Lower lobe of right lung (tissue), 2 donors: ENCODE data around the gene SLC6A5. TPM values are rescaled to one million over a fixed set of nuclear protein-coding genes. Genes with fewer than 3 reads are reported as not detected.

Source experiments
- ATAC-seq, 2 donors: fragments of 200-7000 bp; cut with Tn5 transposase; one replicate each; pipeline ENCODE4 v1.9.1; 2020 to 2022; ENCODE audit warnings: mild to moderate bottlenecking in 2 of 2, moderate library complexity in 2 of 2
- DNase-seq: peaks from one replicate; pipeline ENCODE4 v3.0.0-alpha.2; 2020
- H3K27ac ChIP-seq: fragments of 200-600 bp; one replicate; pipeline ENCODE4 v1.8.0; 2022
- H3K27me3 ChIP-seq: fragments of 200-600 bp; one replicate; pipeline ENCODE4 v1.8.0; 2022; ENCODE audit warnings: low read depth
- H3K36me3 ChIP-seq: fragments of 200-600 bp; one replicate; pipeline ENCODE4 v1.8.0; 2022; ENCODE audit warnings: mild to moderate bottlenecking
- H3K4me1 ChIP-seq: fragments of 200-600 bp; one replicate; pipeline ENCODE4 v1.8.0; 2022
- H3K4me3 ChIP-seq: fragments of 200-600 bp; one replicate; pipeline ENCODE4 v1.8.0; 2022; ENCODE audit warnings: mild to moderate bottlenecking
- H3K9me3 ChIP-seq: fragments of 200-600 bp; one replicate; pipeline ENCODE4 v1.8.0; 2022
- CTCF ChIP-seq: fragments of 200-600 bp; IDR thresholded peaks from one replicate; pipeline ENCODE4 v1.8.0; 2022; ENCODE audit warnings: antibody characterized with exemption, mild to moderate bottlenecking
- intact Hi-C: fragments of 100-400 bp; cut with DNase I; formaldehyde crosslinking; loops from one replicate; pipeline ENCODE4 v1.11.0; 2022
- total RNA-seq: library from RNA; stranded (reverse); fragmentation: NEBNext Ultra II Directional; extraction: Animal tissue kit (Norgen Biotek cat#: 25700); gene quantifications from one replicate; pipeline ENCODE4 v1.2.1, GENCODE V29; 2021
- donor health status: DM: no; HTN: yes; CAD: no; lungs with severe emphysema.

The SLC6A5 gene
- total RNA-seq, 1 donor from 2014 or later, result not detected

DNA sequence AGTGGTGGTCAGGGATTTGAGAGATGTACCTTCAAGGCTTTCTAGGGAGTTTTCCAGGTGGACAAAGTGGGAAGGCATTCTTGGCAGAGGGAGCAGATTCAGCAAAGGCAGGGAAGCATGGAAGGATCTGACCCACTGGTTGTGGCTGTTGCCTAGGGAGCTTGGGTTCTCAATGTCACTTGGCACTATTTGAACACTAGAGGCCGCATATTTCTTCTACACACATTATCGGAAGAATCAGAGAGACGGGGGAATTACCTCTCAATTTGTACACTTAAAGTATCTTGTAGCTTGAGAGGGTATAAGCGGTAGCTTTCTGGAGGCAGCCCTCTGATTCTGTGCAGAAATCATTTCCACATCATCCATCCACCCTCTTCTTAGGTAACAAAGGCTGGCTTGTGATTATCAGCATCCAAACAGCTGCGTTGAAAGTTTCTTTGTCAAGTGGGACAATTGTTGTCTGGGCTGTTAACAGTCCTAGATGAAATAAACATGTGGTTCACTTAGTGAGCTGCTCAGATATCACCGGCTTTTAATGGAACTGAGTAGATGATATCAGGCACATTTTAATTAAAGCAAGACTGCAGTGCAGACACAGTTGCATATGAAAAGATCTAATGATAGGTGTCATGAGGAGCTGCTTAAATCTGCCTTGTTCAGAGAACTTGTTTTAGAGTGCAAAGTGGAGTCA lies 72.6 kb downstream of the SLC6A5 start:
- Histone ChIP-seq H3K4me3 (no peak overlapping the region), H3K36me3 (no peaks in the 10 kb centered on the region), H3K27me3 (peaks cover 42% of the 10 kb centered on the region), H3K27ac (no peak overlapping the region), H3K9me3 (no peaks in the 10 kb centered on the region), H3K4me1 (peaks cover 4% of the 10 kb centered on the region)
- ATAC-seq (no peak), DNase-seq (no peak)
- intact Hi-C loops, result no loop called here
- TF ChIP-seq CTCF, result no peak

DNA sequence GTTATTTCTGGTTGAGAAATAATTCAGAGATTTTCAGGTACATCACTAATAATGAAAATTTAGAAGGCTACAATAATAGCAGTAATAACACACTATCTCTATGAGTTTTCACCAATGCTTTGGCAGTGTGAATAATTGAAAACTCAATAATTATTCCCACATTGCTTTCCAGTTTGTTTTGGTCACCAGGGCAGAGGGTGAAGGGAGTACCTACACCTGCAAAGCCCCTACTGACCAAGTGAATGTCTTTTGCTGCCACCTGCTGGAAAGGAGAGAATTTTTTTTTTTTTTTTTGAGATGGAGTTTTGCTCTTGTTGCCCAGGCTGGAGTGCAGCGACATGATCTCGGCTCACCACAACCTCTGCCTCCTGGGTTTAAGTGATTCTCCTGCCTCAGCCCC lies 73.2 kb downstream of the SLC6A5 start:
- Histone ChIP-seq H3K36me3 (no peaks in the 10 kb centered on the region), H3K27me3 (peaks cover 42% of the 10 kb centered on the region), H3K9me3 (no peaks in the 10 kb centered on the region), H3K4me3 (no peak overlapping the region), H3K27ac (no peak overlapping the region), H3K4me1 (peaks cover 4% of the 10 kb centered on the region)
- DNase-seq (no peak), ATAC-seq (no peak)
- intact Hi-C loops, result no loop called here
- TF ChIP-seq CTCF, result no peak

DNA sequence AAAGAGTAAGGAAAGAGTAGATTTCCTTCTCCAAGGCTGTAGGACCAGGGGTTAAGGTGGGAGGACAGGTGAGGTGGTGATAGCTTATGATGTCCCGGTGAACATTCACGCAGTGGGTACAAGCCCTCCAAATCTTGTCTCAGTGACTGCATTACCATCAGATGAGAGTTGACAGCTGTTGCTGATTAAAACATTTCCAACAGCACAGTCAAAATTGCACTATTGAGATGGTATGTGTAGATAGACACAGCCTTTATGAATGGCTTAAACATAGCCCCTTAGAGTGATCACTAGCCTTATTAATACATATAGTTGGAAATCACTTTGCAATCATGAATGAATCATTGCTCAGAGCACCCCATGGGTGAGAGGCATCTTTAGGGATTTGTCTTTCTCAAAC lies 77.2 kb downstream of the SLC6A5 start:
- TF ChIP-seq CTCF, result no peak
- Histone ChIP-seq H3K9me3 (no peaks in the 10 kb centered on the region), H3K4me1 (no peaks in the 10 kb centered on the region), H3K27ac (no peak overlapping the region), H3K36me3 (no peaks in the 10 kb centered on the region), H3K4me3 (no peak overlapping the region), H3K27me3 (peaks cover 8% of the 10 kb centered on the region)
- intact Hi-C loops, result no loop called here
- DNase-seq (no peak), ATAC-seq (no peak)

DNA sequence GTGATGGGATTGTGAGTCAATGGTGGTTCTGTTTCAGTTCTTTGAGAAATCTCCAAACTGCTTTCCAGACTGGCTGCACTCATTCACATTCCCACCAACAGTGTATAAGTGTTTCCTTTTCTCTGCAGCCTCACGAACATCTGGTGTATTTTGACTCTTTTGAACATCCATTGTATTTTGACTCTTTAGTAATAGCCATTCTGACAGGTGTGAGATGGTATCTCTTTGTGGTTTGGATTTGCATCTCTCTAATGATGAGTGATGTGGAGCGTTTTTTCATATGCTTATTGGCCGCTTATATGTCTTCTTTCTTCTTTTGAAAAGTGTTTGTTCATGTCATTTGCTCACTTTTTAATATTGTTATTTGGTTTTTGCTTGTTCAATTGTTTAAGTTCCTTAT lies 89.4 kb downstream of the SLC6A5 start:
- Histone ChIP-seq H3K4me1 (no peaks in the 10 kb centered on the region), H3K27ac (no peak overlapping the region), H3K4me3 (no peak overlapping the region), H3K27me3 (no peaks in the 10 kb centered on the region), H3K36me3 (no peaks in the 10 kb centered on the region), H3K9me3 (no peaks in the 10 kb centered on the region)
- no peak for TF ChIP-seq CTCF
- intact Hi-C loops, result no loop called here
- DNase-seq (no peak), ATAC-seq (no peak)

DNA sequence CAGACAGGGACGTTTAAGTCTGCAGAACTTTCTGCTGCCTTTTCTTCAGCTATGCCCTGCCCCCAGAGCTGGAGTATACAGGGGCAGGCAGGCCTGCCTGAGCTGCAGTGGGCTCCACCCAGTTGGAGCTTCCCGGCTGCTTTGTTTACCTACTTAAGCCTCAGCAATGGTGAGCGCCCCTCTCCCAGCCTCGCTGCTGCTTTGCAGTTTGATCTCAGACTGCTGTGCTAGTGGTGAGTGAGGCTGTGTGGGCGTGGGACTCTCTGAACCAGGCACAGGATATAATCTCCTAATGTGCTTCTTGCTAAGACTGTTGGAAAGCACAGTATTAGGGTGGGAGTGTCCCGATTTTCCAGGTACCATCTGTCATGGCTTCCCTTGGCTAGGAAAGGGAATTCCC lies 108.5 kb downstream of the SLC6A5 start:
- no peak for ATAC-seq
- H3K36me3 ChIP-seq, result no peaks in the 10 kb centered on the region
- no peaks in the 10 kb centered on the region for H3K27me3 ChIP-seq
- DNase-seq, result no peak
- no peaks in the 10 kb centered on the region for H3K4me1 ChIP-seq
- H3K27ac ChIP-seq, result no peak overlapping the region
- intact Hi-C loops, result no loop called here
- H3K4me3 ChIP-seq, result no peak overlapping the region
- H3K9me3 ChIP-seq, result no peaks in the 10 kb centered on the region
- TF ChIP-seq CTCF, result no peak

Other genes with a start within 250 kb of the SLC6A5 start
- gene HTATIP2, start 235.9 kb upstream of the SLC6A5 start, total RNA-seq, result 54.4 TPM
- gene PRMT3, start 211.9 kb upstream of the SLC6A5 start, total RNA-seq, result 10.6 TPM
- 0.15 TPM for gene NELL1, start 70.0 kb downstream of the SLC6A5 start, total RNA-seq